Upper lobe of left lung (tissue), 6 donors: Measurements from ENCODE around the gene NCBP2L. TPM values are rescaled to one million over a fixed set of nuclear protein-coding genes. Genes with fewer than 3 reads are reported as not detected.

Source experiments
- ATAC-seq, 2 donors: fragments of 200-7000 bp; cut with Tn5 transposase; one replicate each; pipeline ENCODE4 v1.9.1; 2022; ENCODE audit warnings: mild to moderate bottlenecking in 2 of 2, moderate library complexity in 2 of 2; ENCODE audit not compliant: low FRiP score in 2 of 2
- DNase-seq, 2 donors: peaks; one replicate each; pipeline ENCODE4 v3.0.0-alpha.2; 2019 to 2020
- H3K27ac ChIP-seq, 4 donors: fragments of 200-600 bp; sonication (generic); one replicate each; pipeline ENCODE4 v1.5.1; 2016 to 2019
- H3K27me3 ChIP-seq, 4 donors: fragments of 200-600 bp; sonication (generic); one replicate each; pipeline ENCODE4 v1.5.1; 2017 to 2019
- H3K36me3 ChIP-seq, 4 donors: fragments of 200-600 bp; sonication (generic); one replicate each; pipeline ENCODE4 v1.5.1; 2016 to 2019
- H3K4me1 ChIP-seq, 4 donors: fragments of 200-600 bp; sonication (generic); one replicate each; pipeline ENCODE4 v1.5.1; 2018 to 2019
- H3K4me3 ChIP-seq, 4 donors: fragments of 200-600 bp; sonication (generic); one replicate each; pipeline ENCODE4 v1.5.1; 2017 to 2019; ENCODE audit warnings: mild to moderate bottlenecking in 2 of 4, moderate library complexity in 1 of 4
- H3K9me3 ChIP-seq, 4 donors: fragments of 200-600 bp; sonication (generic); one replicate each; pipeline ENCODE4 v1.5.1; 2018 to 2019
- EP300 ChIP-seq, 4 donors: sonication (generic); formaldehyde crosslinking; IDR thresholded peaks; one replicate each; pipeline ENCODE4 v1.5.1; 2017; ENCODE audit warnings: antibody characterized with exemption in 4 of 4, control low read depth in 2 of 4
- POLR2A ChIP-seq, 4 donors: fragments of 450-650 bp; IDR thresholded peaks; one replicate each; pipeline ENCODE4 v1.5.1; 2016 to 2017; ENCODE audit warnings: antibody characterized with exemption in 4 of 4, mild to moderate bottlenecking in 2 of 4
- POLR2AphosphoS5 ChIP-seq, 2 donors: sonication (generic); formaldehyde crosslinking; IDR thresholded peaks; one replicate each; pipeline ENCODE4 v1.5.1; 2017; ENCODE audit warnings: antibody characterized with exemption in 2 of 2
- WGBS, 2 donors: methylation state at CpG; one replicate each; pipeline ENCODE4 v1.1.5; 2017 to 2018; 5-methylcytosine and 5-hydroxymethylcytosine counted together
- total RNA-seq, 6 donors: library from RNA; depleted of rRNA in 4 of 6; stranded (reverse); fragments of >200 nt in 4 of 6; gene quantifications; one replicate each; pipeline versions ENCODE4 v1.1.0 to v1.2.1, GENCODE V29; 2016 to 2021
- TF ChIP-seq, protein P1 (sequence below), 6 experiments: fragments of 450-650 bp in 4 of 6; fragments of 200-600 bp in 2 of 6; sonication (generic) in 2 of 6; IDR thresholded peaks; one replicate each; pipeline ENCODE4 v1.5.1; 2016 to 2019; ENCODE audit warnings: antibody characterized with exemption in 6 of 6
- donor health status: DM: no; HTN: no; CAD: no; lungs with moderate emphysema.
- donor health status: DM: no; HTN: yes; CAD: no; lungs with severe emphysema.

Gene NCBP2L
- total RNA-seq, 6 donors from 2014 or later = 0.13 to 2.0 (median 0.33) TPM; not detected in 3

- H3K4me3 ChIP-seq = peak overlapping the region; percentile 26 to 64 (median 50)
- H3K36me3 ChIP-seq = no peaks in the 10 kb centered on the region
- DNase-seq = no peak
- WGBS, 2 donors = 64 to 70% methylated on average over 8 to 9 of the region's 9 CpGs
- no peaks in the 10 kb centered on the region for H3K9me3 ChIP-seq
- H3K27me3 ChIP-seq = peaks cover 0 to 4% (median 0%) of the 10 kb centered on the region in 4 donors
- peaks cover 0 to 9% (median 3%) of the 10 kb centered on the region in 4 donors for H3K4me1 ChIP-seq
- no peak for TF ChIP-seq POLR2A (IDR thresholded peaks at IDR 0.05)
- TF ChIP-seq, protein P1, sequence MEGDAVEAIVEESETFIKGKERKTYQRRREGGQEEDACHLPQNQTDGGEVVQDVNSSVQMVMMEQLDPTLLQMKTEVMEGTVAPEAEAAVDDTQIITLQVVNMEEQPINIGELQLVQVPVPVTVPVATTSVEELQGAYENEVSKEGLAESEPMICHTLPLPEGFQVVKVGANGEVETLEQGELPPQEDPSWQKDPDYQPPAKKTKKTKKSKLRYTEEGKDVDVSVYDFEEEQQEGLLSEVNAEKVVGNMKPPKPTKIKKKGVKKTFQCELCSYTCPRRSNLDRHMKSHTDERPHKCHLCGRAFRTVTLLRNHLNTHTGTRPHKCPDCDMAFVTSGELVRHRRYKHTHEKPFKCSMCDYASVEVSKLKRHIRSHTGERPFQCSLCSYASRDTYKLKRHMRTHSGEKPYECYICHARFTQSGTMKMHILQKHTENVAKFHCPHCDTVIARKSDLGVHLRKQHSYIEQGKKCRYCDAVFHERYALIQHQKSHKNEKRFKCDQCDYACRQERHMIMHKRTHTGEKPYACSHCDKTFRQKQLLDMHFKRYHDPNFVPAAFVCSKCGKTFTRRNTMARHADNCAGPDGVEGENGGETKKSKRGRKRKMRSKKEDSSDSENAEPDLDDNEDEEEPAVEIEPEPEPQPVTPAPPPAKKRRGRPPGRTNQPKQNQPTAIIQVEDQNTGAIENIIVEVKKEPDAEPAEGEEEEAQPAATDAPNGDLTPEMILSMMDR (IDR thresholded peaks at IDR 0.05) = no peak
- no peak for TF ChIP-seq EP300 (IDR thresholded peaks at IDR 0.05)
- no peak for TF ChIP-seq POLR2AphosphoS5 (IDR thresholded peaks at IDR 0.05)
- no peak for ATAC-seq
- peak overlapping the region in 3 of 4 donors; percentile 27 to 88 (median 42) for H3K27ac ChIP-seq
Measured at GRCh38 chrX:107773906-107774435, 3.6 kb upstream of the NCBP2L start.

GRCh38 chrX:107775000-107775733, 2.4 kb upstream of the NCBP2L start:
- WGBS, 2 donors = 44% methylated on average over 40 of the region's 40 CpGs; no CpG with 5 or more reads in 1 of the 2 donors
- Histone ChIP-seq H3K4me3 (peak overlapping the region; percentile 12 to 64 (median 50)), H3K27ac (peak overlapping the region; percentile 73 to 89 (median 86)), H3K36me3 (no peaks in the 10 kb centered on the region), H3K4me1 (peaks cover 0 to 9% (median 3%) of the 10 kb centered on the region in 4 donors), H3K9me3 (no peaks in the 10 kb centered on the region), H3K27me3 (peaks cover 0 to 4% (median 0%) of the 10 kb centered on the region in 4 donors)
- DNase-seq (peak in 1 of 2 donors; percentile 58), ATAC-seq (peak; percentile 1 to 3)
- no peak for TF ChIP-seq POLR2AphosphoS5 (IDR thresholded peaks at IDR 0.05)

- peak within 1 kb of the TSS; percentile 73 to 89 (median 86) for H3K27ac ChIP-seq
- H3K4me3 ChIP-seq = peak within 1 kb of the TSS; percentile 26 to 64 (median 50)
- no peaks in the 10 kb centered on the region for H3K36me3 ChIP-seq
- peak; percentile 92 to 93 for ATAC-seq
- WGBS, 2 donors = 0 to 37% methylated on average over 2 to 46 of the region's 59 CpGs
- no peaks in the 10 kb centered on the region for H3K9me3 ChIP-seq
- TF ChIP-seq, protein P1 (IDR thresholded peaks at IDR 0.05) = peak in 4 of 6 experiments; percentile 15 to 32 (median 30)
- peak in 1 of 4 donors; percentile 14 for TF ChIP-seq EP300 (IDR thresholded peaks at IDR 0.05)
- peak in 3 of 4 donors; percentile 19 to 73 (median 43) for TF ChIP-seq POLR2A (IDR thresholded peaks at IDR 0.05)
- TF ChIP-seq POLR2AphosphoS5 (IDR thresholded peaks at IDR 0.05) = peak; percentile 43 to 81
- peak; percentile 87 to 89 for DNase-seq
- peaks cover 0 to 9% (median 3%) of the 10 kb centered on the region in 4 donors for H3K4me1 ChIP-seq
- peaks cover 0 to 4% (median 0%) of the 10 kb centered on the region in 4 donors for H3K27me3 ChIP-seq
Measured at GRCh38 chrX:107775734-107776511, 1.6 kb upstream of the NCBP2L start, which contains the start of gene TSC22D3. Gene TSC22D3, minus strand, starts transcription at chrX:107775787. Its CDS starts 368 bp downstream, at chrX:107775419.

GRCh38 chrX:107776649-107777535, 641 bp upstream of the NCBP2L start:
- ATAC-seq (peak; percentile 89 to 90), DNase-seq (peak in 1 of 2 donors; percentile 88)
- TF ChIP-seq POLR2AphosphoS5 (IDR thresholded peaks at IDR 0.05) (no peak), EP300 (IDR thresholded peaks at IDR 0.05) (no peak)
- TF ChIP-seq, protein P1 (IDR thresholded peaks at IDR 0.05) = peak; percentile 69 to 87 (median 79)

More at GRCh38 chrX:107776649-107777535, 641 bp upstream of the NCBP2L start:
- H3K36me3 ChIP-seq = no peaks in the 10 kb centered on the region
- H3K4me3 ChIP-seq = peak overlapping the region; percentile 2 to 64 (median 50)
- no peaks in the 10 kb centered on the region for H3K9me3 ChIP-seq
- peak overlapping the region; percentile 73 to 89 (median 86) for H3K27ac ChIP-seq
- peaks cover 0 to 4% (median 0%) of the 10 kb centered on the region in 4 donors for H3K27me3 ChIP-seq
- WGBS, 2 donors = 6 to 16% methylated on average over 17 to 20 of the region's 20 CpGs
- peaks cover 0 to 9% (median 3%) of the 10 kb centered on the region in 4 donors for H3K4me1 ChIP-seq
